Kidney epithelial cell (primary cell): ENCODE data around the gene UBE3B. TPM values are rescaled to one million over a fixed set of nuclear protein-coding genes. Genes with fewer than 3 reads are reported as not detected.

Experiments
- DNase-seq: peaks from one replicate; pipeline ENCODE4 v3.0.0-alpha.2; 2010; ENCODE audit warnings: low read depth
- H3K27me3 ChIP-seq: 2 replicates; pipeline ENCODE4 v1.6.0; 2011; ENCODE audit warnings: low read length; ENCODE audit not compliant: control insufficient read depth, insufficient read depth
- H3K36me3 ChIP-seq: 2 replicates; pipeline ENCODE4 v1.5.1; 2011; ENCODE audit warnings: low read length; ENCODE audit not compliant: control insufficient read depth, insufficient read depth
- H3K4me3 ChIP-seq: 2 replicates; pipeline ENCODE4 v1.5.1; 2011; ENCODE audit warnings: low read depth, mild to moderate bottlenecking, control low read depth, low read length
- total RNA-seq: library from RNA; depleted of rRNA; stranded (reverse); fragments of >200 nt; gene quantifications from 2 replicates; pipeline ENCODE4 v1.2.3, GENCODE V29; 2015
- TF ChIP-seq, protein P1 (sequence below): IDR thresholded peaks from 2 replicates; pipeline ENCODE4 v1.5.1; 2011; ENCODE audit warnings: mild to moderate bottlenecking, moderate library complexity, low read length, control low read depth, inconsistent platforms; ENCODE audit not compliant: insufficient read depth, poor library complexity, severe bottlenecking

Gene UBE3B
- total RNA-seq, 1 donor from 2014 or later, result 38.3 TPM

DNA sequence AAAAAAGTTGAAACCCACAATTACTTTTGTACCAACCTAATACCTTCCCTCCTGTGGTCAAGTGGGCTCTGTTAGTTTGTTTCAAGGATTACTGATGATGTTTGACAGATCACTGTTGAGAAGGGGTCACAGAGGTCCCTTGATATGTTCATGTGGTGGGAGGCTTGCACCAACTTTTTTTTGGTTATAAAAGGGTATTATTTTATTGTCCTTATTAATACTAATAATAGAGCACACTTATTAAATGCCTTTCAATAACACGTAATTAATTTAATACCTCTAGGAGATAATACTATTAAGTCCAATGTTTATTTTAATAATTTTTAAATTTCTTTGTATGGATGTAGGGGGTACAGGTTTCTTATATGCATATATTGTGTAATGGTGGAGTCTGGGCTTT lies 4.4 kb downstream of the UBE3B start:
- no peaks in the 10 kb centered on the region for H3K27me3 ChIP-seq
- DNase-seq, result no peak
- TF ChIP-seq, protein P1, sequence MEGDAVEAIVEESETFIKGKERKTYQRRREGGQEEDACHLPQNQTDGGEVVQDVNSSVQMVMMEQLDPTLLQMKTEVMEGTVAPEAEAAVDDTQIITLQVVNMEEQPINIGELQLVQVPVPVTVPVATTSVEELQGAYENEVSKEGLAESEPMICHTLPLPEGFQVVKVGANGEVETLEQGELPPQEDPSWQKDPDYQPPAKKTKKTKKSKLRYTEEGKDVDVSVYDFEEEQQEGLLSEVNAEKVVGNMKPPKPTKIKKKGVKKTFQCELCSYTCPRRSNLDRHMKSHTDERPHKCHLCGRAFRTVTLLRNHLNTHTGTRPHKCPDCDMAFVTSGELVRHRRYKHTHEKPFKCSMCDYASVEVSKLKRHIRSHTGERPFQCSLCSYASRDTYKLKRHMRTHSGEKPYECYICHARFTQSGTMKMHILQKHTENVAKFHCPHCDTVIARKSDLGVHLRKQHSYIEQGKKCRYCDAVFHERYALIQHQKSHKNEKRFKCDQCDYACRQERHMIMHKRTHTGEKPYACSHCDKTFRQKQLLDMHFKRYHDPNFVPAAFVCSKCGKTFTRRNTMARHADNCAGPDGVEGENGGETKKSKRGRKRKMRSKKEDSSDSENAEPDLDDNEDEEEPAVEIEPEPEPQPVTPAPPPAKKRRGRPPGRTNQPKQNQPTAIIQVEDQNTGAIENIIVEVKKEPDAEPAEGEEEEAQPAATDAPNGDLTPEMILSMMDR, result no peak
- H3K36me3 ChIP-seq, result no peaks in the 10 kb centered on the region
- no peak overlapping the region for H3K4me3 ChIP-seq

DNA sequence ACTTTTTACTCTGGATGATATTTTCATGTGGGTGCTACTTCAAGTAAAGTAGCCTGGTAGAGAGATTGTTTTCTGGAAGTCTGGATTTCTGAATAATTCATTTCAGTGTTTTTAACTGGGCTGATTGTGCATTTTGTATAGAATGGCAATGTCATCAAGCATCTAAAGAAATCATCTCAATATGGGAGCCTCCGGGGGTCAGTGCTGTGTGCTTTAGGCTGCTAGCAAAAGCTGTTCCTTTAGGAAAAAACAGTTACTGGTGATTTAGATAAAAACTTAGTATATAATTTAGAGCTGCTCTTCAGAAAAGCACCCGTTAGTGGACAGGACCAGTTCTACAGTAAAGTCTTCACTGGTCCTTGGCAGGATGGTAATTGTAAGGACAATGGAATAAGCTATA lies 5.1 kb downstream of the UBE3B start:
- no peaks in the 10 kb centered on the region for H3K27me3 ChIP-seq
- H3K4me3 ChIP-seq, result no peak overlapping the region
- no peak for DNase-seq
- no peaks in the 10 kb centered on the region for H3K36me3 ChIP-seq
- TF ChIP-seq, protein P1, result no peak

- DNase-seq, result no peak
- Histone ChIP-seq H3K36me3 (no peaks in the 10 kb centered on the region), H3K27me3 (no peaks in the 10 kb centered on the region), H3K4me3 (no peak overlapping the region)
- TF ChIP-seq, protein P1, result no peak
These were observed 5.5 kb downstream of the UBE3B start for GRCh38 chr12:109482894-109483293.

- Histone ChIP-seq H3K4me3 (no peak overlapping the region), H3K27me3 (no peaks in the 10 kb centered on the region), H3K36me3 (peaks cover 1% of the 10 kb centered on the region)
- DNase-seq, result no peak
- TF ChIP-seq, protein P1, result no peak
These were observed 5.9 kb downstream of the UBE3B start for GRCh38 chr12:109483346-109483745.

DNA sequence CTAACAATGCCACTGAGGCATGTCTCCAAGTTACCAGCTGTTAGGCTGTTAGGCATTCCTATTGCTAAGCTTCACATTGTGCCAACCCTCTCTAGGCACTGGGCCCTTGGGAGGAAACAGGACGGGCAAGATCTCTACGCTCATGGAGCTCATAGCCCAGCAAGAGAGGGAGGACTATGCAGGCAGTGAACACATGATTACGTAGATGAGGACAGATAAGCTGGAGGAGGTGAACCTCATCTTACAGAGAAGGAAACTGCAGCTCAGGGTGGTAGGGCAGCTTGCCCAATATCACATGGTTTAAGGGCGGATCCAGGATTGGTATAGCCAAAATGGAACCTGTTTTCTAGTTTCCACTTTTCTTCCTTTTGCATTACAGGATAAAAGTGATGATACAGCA lies 7.8 kb downstream of the UBE3B start:
- H3K27me3 ChIP-seq, result no peaks in the 10 kb centered on the region
- TF ChIP-seq, protein P1, result no peak
- peaks cover 1% of the 10 kb centered on the region for H3K36me3 ChIP-seq
- DNase-seq, result no peak
- no peak overlapping the region for H3K4me3 ChIP-seq
